Measurements from ENCODE around the gene SELENON.

GRCh38 chr1:25805863-25806225, 5.9 kb downstream of the SELENON start:
- TF ChIP-seq CTCF (IDR thresholded peaks at IDR 0.05 in 2 of 3, conservative IDR thresholded peaks at IDR 0.05 in 1 of 3; ENCODE audit: control insufficient read depth in 2 of 3, extremely low read depth in 1 of 3, insufficient read depth in 1 of 3, low read depth in 3 of 3, low read length in 3 of 3) (no peak), NRF1 (conservative IDR thresholded peaks at IDR 0.05; ENCODE audit: low read depth, low read length) (no peak), ZBTB33 (IDR thresholded peaks at IDR 0.05) (no peak), POLR2AphosphoS5 (IDR thresholded peaks at IDR 0.05; ENCODE audit: low read length) (no peak), POLR2A (IDR thresholded peaks at IDR 0.05; ENCODE audit: low read depth, low read length) (no peak), ELK1 (IDR thresholded peaks at IDR 0.05; ENCODE audit: low read depth, low read length) (no peak), SP1 (IDR thresholded peaks at IDR 0.05; ENCODE audit: low read depth, low read length) (no peak), EP300 (IDR thresholded peaks at IDR 0.05; ENCODE audit: borderline replicate concordance in 1 of 2, control insufficient read depth in 1 of 2, low read depth in 2 of 2, low read length in 2 of 2) (no peak), PBX3 (IDR thresholded peaks at IDR 0.05; ENCODE audit: insufficient replicate concordance, low read depth, low read length) (no peak), SUZ12 (IDR thresholded peaks at IDR 0.05; ENCODE audit: unreplicated experiment) (no peak)

Measured in GM12878 (cell line).